G401 (cell line): ENCODE results near the gene PCDH8. TPM values are rescaled to one million over a fixed set of nuclear protein-coding genes. Genes with fewer than 3 reads are reported as not detected.

Source experiments
- total RNA-seq: library from RNA; depleted of rRNA; stranded (reverse); fragments of >200 nt; shearing (Covaris generic); gene quantifications from 2 replicates; pipeline ENCODE4 v1.2.3, GENCODE V29; 2014; rRNA removed

Gene PCDH8
- total RNA-seq, 1 experiment from 2014 or later = not detected

Other genes with a start within 250 kb of the PCDH8 start
- 1.7 and 2.3 TPM in 2 replicates for gene HNRNPA1L2, start 206.2 kb downstream of the PCDH8 start, total RNA-seq
- 18.2 and 31.3 TPM in 2 replicates for gene SUGT1, start 195.8 kb downstream of the PCDH8 start, total RNA-seq
- gene CNMD, start 108.8 kb downstream of the PCDH8 start, total RNA-seq = not detected in 2 replicates
- not detected in 2 replicates for gene OLFM4, start 180.2 kb upstream of the PCDH8 start, total RNA-seq